HL-60 (cell line): Measurements from ENCODE around the gene SCLY.

Experiments used
- DNase-seq, 2 experiments: peaks; one replicate each; pipeline ENCODE4 v3.0.0-alpha.2; 2010 to 2020; ENCODE audit warnings: low read depth in 1 of 2, low spot score in 1 of 2
- H3K27ac ChIP-seq: fragments of 250-450 bp; sonication (Bioruptor Pico); replicated peaks from 2 replicates; pipeline ENCODE4 v1.5.1; 2020; ENCODE audit warnings: mild to moderate bottlenecking, moderate library complexity
- H3K27me3 ChIP-seq: fragments of 250-450 bp; sonication (Bioruptor Pico); 2 replicates; pipeline ENCODE4 v1.5.1; 2021; ENCODE audit warnings: mild to moderate bottlenecking, moderate library complexity; ENCODE audit not compliant: insufficient read depth, poor library complexity, severe bottlenecking
- H3K4me3 ChIP-seq: replicated peaks from 2 replicates; pipeline ENCODE4 v1.5.1; 2011; ENCODE audit warnings: mild to moderate bottlenecking, control low read depth, low read length; ENCODE audit not compliant: insufficient read depth
- CTCF ChIP-seq: IDR thresholded peaks from one replicate; pipeline ENCODE4 v1.5.1; 2011; ENCODE audit warnings: low read length, control low read depth, inconsistent platforms; ENCODE audit not compliant: insufficient read depth
- GABPA ChIP-seq: IDR thresholded peaks from 2 replicates; pipeline ENCODE4 v1.6.1; 2012; ENCODE audit warnings: low read depth
- POLR2AphosphoS5 ChIP-seq: IDR thresholded peaks from 2 replicates; pipeline ENCODE4 v1.6.1; 2012; ENCODE audit warnings: low read depth
- SPI1 ChIP-seq: IDR thresholded peaks from 2 replicates; pipeline ENCODE4 v1.6.1; 2012; ENCODE audit warnings: low read depth, mild to moderate bottlenecking, borderline replicate concordance
- TF ChIP-seq, protein P1 (sequence below): IDR thresholded peaks from 2 replicates; pipeline ENCODE4 v1.6.1; 2012; ENCODE audit warnings: low read depth; ENCODE audit not compliant: insufficient replicate concordance

Gene SCLY

GRCh38 chr2:238129166-238130010 lies 68.6 kb downstream of the SCLY start:
- no peak for DNase-seq
- no peak for TF ChIP-seq POLR2AphosphoS5
- TF ChIP-seq, protein P1, sequence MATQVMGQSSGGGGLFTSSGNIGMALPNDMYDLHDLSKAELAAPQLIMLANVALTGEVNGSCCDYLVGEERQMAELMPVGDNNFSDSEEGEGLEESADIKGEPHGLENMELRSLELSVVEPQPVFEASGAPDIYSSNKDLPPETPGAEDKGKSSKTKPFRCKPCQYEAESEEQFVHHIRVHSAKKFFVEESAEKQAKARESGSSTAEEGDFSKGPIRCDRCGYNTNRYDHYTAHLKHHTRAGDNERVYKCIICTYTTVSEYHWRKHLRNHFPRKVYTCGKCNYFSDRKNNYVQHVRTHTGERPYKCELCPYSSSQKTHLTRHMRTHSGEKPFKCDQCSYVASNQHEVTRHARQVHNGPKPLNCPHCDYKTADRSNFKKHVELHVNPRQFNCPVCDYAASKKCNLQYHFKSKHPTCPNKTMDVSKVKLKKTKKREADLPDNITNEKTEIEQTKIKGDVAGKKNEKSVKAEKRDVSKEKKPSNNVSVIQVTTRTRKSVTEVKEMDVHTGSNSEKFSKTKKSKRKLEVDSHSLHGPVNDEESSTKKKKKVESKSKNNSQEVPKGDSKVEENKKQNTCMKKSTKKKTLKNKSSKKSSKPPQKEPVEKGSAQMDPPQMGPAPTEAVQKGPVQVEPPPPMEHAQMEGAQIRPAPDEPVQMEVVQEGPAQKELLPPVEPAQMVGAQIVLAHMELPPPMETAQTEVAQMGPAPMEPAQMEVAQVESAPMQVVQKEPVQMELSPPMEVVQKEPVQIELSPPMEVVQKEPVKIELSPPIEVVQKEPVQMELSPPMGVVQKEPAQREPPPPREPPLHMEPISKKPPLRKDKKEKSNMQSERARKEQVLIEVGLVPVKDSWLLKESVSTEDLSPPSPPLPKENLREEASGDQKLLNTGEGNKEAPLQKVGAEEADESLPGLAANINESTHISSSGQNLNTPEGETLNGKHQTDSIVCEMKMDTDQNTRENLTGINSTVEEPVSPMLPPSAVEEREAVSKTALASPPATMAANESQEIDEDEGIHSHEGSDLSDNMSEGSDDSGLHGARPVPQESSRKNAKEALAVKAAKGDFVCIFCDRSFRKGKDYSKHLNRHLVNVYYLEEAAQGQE, result no peak
- no peak for TF ChIP-seq SPI1
- TF ChIP-seq GABPA, result no peak
- TF ChIP-seq CTCF, result no peak
- Histone ChIP-seq H3K27me3 (no peaks in the 10 kb centered on the region), H3K4me3 (no peak overlapping the region), H3K27ac (no peak overlapping the region)

DNA sequence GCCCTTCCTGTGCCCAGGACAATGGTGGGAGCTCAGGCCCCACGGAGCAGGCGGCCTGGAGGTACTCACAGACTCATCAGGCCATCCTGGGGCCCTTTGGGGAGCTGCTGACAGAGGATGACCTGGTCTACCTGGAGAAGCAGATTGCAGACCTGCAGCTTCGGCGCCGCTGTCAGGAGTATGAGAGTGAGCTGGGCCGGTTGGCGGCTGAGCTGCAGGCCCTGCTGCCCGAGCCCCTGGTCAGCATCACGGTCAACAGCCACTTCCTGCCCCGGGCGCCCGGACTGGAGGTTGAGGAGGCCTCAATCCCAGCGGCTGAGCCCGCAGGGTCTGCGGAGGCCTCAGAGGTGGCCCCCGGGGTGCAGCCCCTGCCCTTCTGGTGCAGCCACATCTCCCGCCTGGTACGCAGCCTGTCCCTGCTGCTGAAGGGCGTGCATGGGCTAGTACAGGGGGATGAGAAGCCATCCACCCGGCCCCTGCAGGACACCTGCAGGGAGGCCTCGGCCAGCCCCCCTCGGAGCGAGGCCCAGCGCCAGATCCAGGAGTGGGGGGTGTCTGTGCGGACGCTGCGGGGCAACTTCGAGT lies 69.4 kb downstream of the SCLY start:
- Histone ChIP-seq H3K4me3 (no peak overlapping the region), H3K27me3 (no peaks in the 10 kb centered on the region), H3K27ac (no peak overlapping the region)
- DNase-seq, result no peak
- TF ChIP-seq CTCF (no peak), POLR2AphosphoS5 (no peak), GABPA (no peak), SPI1 (no peak)
- TF ChIP-seq, protein P1, result no peak

DNA sequence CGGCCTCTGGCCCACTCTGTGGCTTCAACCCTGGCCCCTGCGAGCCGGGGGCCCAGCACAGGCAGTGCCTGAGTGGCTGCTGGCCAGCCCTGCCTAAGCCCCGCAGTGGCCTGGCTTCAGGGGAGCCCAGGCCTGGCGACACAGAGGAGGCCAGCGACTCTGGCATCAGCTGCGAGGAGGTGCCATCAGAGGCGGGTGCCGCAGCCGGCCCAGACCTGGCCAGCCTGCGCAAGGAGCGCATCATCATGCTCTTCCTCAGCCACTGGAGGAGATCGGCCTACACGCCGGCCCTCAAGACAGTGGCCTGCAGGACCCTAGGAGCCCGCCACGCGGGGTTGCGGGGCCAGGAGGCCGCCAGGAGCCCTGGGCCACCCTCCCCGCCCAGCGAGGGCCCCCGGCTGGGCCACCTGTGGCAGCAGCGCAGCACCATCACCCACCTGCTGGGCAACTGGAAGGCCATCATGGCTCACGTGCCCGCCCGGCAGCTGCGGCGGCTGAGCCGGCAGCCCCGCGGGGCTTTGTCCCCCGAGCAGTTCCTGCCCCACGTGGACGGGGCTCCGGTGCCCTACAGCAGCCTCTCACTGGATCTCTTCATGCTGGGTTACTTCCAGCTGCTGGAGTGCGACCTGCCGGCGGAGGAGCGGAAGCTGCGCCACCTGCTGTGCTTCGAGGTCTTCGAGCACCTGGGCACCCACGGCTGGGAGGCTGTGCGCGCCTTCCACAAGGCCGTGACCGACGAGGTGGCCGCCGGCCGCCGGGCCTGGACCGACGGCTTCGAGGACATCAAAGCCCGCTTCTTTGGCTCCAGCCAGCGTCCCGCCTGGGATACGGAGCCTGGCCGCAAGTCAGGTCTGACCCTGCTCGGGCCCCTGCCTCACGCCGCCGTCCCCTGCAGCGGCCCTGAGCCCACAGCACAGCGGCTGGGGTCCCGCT lies 70.2 kb downstream of the SCLY start:
- DNase-seq, result no peak
- TF ChIP-seq, protein P1, result no peak
- TF ChIP-seq SPI1 (no peak), CTCF (no peak), GABPA (no peak), POLR2AphosphoS5 (no peak)
- Histone ChIP-seq H3K27me3 (no peaks in the 10 kb centered on the region), H3K4me3 (no peak overlapping the region), H3K27ac (no peak overlapping the region)
